HG03558 (cell line): ENCODE data around the gene SLC8A1.

Experiments used
- ATAC-seq: cut with Tn5 transposase; IDR thresholded peaks from one replicate; pipeline ENCODE4 v1.9.1; 2021; ENCODE audit warnings: moderate number of reproducible peaks; ENCODE audit not compliant: unreplicated experiment; ENCODE audit errors: extremely low read depth

Gene SLC8A1

GRCh38 chr2:40463112-40463511 lies 11.2 kb upstream of the SLC8A1 start:
- ATAC-seq = no peak

GRCh38 chr2:40458271-40458794 lies 6.4 kb upstream of the SLC8A1 start:
- no peak for ATAC-seq

- no peak for ATAC-seq
Observed at GRCh38 chr2:40457837-40458236, 5.9 kb upstream of the SLC8A1 start.

DNA sequence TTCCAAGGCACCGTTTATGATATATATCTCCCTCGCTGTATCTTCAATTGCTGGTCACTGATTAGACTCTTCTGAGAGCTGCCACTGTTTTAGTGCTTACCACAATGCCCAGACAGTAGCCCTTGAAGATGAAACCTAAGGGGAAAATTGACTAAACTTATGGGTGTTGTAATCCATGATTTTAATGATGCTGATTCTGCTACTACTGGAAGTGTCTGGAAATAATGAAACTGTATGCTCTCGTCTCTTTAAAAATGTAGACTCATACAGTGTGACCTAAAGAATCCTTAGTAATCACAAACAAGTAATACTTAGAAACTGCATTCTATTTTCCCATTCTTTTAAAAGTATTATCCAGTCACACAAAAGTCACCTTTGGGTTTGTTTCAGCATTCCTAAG lies 5.5 kb upstream of the SLC8A1 start:
- no peak for ATAC-seq

DNA sequence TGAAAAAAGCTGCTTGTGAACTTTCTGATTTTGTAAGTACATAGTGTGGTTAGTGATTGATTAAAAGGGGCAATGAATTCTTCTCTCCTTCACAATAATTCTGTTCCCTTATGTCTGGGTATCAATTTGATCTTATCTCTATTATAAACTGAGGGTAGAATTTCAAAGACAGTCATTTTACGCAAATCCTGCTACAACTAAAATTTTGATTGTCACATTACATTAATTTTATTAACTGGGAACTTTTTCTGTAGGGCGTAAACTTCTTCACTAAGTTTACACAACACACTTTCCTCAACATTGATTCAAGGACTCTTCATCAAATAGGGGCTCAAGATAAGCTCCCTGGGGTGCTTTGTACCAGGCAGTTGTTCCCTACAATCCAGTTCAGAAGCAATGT lies 5.0 kb upstream of the SLC8A1 start:
- no peak for ATAC-seq

GRCh38 chr2:40455661-40456060 lies 3.8 kb upstream of the SLC8A1 start:
- ATAC-seq = no peak

DNA sequence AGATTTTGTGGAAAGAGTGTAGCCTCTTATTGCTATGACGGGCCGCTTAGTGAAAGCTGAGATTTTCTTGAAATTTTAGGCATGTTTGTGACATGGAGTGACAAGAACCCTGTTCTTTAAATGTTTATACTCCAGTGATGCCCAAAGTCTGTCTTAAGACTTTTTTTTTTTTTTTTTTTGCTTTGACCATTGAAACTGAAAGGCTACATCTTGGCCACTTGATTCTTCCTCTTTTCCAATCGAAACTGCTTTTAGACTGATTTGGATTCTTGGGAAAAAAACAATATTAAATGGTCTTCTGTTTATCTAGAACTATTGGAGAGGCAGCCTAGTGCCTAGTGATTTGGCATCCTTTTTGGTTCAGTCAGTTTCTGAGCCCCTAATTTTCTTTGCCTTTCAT lies 2.4 kb upstream of the SLC8A1 start:
- ATAC-seq = no peak

DNA sequence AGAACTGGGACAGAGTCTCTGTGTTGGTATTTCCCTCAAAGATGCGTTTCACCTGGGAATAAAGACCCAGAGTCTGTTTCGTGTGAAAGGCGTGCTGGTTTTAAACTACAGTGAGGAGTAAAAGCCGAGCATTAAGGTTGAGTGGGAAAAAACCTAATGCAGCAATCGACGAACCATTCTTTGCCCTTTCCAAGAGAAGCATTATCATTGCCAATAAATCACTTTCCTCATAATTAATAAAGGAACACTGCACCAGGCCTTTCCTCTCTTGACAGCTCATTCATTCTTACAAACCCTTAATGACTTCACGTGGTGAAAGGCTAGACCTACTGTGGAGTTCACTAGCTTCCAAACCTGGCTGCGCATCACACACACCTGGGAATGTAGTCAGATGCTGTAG lies 896 bp upstream of the SLC8A1 start:
- ATAC-seq = no peak

DNA sequence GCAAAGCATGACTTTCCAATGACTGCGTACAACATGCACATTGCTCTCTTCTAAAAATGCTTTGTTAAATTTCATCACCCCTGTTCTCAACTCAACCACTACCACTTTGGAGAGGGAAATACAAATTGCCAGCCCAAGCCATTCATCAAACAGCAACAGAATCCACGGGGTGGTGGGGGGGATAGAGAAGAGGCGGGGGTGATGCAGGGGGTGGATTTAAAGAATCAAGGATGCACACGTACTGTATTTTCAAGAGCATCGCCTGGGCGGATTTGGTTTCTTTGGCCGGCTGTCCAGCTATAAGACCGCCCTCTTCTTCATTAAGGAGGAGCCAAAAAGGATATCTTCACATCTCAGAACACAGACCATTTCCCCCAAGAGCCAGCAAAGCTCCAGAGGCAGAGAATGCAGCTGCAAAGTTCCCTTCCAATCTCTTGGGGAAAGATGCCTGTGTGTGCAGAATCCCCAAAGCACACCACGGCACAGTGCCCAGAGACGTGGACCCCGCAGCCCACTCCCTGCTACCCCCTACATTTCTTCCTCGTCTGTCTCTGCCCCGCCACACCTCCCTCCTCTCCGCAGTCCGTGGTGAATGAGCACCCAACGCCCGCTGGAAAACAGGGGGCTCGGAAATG lies 977 bp downstream of the SLC8A1 start:
- no peak for ATAC-seq

- no peak for ATAC-seq
Observed at GRCh38 chr2:40450066-40450795, 1.7 kb downstream of the SLC8A1 start.

DNA sequence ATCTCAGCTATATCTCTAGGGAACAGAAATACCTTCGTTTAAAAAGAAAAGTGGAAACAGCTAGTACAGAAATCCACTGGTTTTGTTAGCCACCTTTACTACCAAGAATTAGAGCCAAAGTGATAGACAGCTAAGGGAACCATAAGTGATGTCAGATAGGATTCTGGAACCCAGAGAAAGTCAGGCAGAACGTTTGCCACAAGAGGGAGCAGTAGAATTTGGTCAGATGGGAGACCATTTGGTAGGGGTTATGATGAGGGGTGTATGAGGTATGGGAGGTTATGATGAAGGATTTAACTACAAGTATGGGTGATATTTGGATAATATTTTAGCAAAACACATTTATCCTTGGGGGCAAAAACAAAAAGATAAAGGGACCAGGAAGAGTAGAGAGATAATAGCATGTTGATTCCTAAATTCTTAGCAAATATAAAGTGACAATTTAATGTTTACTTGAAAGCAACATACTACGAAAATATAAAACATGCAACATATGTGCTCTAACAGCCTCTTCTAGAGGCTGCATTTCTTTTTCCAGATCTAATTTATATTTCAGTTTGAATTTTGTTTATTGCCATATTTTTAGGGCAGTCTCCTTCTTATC lies 3.3 kb downstream of the SLC8A1 start:
- ATAC-seq = no peak

GRCh38 chr2:40445467-40445866 lies 6.4 kb downstream of the SLC8A1 start:
- ATAC-seq = no peak

DNA sequence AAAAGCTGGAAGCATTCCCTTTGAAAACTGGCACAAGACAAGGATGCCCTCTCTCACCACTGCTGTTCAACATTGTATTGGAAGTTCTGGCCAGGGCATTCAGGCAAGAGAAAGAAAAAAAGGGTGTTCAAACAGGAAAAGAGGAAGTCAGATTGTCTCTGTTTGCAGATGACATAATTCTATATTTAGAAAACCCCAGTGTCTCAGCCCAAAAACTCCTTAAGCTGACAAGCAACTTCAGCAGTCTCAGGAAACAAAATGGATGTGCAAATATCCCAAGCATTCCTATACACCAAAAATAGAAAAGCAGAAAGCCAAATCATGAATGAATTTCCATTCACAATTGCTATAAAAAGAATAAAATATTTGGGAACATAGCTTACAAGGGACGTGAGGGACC lies 11.1 kb downstream of the SLC8A1 start:
- ATAC-seq = no peak

DNA sequence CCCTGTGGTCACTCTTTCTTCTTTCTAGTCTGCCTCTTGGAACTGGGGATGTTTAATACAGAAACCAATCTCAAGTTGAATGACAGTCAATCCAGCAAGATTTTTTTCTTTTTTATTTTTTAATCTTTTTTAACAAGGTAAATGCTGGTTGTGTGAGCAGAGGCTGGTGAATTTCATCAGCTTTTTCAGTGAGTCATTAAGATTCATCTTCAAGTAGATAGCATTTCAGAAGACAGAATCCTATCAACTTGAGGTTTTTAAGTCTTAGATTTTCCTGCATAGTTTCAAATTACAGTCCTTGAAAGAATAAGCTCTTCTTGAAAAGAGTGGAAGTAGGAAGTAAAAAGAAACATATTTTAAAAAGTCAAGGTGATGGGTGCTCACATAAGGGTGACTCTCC lies 12.4 kb downstream of the SLC8A1 start:
- ATAC-seq = no peak

DNA sequence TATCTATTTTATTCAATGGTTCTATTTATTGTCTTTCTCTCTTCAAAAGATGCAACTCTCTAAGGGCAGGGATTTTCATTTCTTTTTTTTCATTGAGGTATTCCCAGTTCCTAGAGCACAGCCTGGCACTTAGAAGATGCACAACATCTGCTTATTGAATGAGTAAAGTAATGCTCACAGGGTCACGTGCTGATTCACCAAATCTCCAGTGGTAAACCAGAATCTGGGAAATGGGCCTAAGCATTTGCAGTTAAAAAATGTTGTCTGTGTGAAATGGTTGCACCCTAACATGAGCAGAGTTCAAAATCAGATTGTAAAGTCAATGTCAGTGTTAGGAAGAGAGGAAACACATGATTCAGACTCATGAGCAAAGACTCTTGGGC lies 15.8 kb downstream of the SLC8A1 start:
- ATAC-seq = no peak

DNA sequence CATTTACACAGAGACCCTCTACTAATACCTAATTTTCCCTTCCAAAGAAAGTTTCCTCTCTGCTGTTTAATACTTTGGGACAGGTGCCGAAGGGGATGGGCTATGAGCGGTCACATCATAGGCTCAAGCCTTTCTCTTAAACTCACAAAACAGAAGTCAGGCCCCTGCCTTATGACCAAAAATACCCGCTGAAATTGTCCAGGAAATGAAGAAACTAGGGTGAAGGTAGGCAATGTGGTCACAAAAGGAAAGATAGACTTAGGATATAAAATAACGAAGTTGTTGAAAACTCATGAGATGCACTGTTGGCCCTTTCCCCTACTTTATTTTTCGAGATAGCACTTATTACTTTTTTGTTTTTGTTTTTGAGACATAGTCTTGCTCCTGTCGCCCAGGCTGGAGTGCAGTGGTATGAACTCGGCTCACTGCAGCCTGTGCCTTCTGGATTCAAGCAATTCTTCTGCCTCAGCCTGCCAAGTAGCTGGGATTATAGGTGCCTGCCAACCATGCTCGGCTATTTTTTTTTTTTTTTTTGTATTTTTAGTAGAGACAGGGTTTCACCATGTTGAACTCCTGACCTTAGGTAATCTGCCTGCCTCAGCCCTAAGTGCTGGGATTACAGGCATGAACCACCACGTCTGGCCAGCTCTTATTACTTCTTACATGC lies 16.3 kb downstream of the SLC8A1 start:
- ATAC-seq = no peak

DNA sequence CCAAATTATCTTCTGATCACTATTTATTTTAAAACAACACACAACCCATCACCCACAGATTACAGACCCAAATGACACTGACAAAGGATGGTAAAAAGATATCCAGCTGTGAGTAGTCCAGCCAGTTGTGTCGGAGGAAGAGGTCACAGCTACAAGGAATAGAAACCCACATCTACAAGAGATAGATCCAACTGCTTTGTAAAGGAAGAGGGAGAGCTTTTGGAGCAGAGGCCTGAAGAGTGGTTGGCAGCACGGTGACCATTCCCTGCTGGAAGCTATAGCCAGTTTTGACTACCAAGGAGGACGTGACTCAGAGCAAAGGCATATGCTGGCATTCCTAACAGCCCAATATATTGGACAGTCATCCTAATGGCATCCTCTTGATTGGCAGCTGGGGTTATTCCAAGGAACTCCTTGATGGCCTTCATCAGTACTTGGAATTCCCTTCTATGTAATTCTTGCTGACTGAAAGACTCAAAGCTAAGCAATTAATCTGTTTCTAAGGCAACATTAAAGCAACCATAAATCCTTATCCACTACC lies 17.1 kb downstream of the SLC8A1 start:
- no peak for ATAC-seq

GRCh38 chr2:40433736-40434135 lies 18.2 kb downstream of the SLC8A1 start:
- ATAC-seq = no peak

- ATAC-seq = no peak
Observed at GRCh38 chr2:40432921-40433483, 18.9 kb downstream of the SLC8A1 start.

DNA sequence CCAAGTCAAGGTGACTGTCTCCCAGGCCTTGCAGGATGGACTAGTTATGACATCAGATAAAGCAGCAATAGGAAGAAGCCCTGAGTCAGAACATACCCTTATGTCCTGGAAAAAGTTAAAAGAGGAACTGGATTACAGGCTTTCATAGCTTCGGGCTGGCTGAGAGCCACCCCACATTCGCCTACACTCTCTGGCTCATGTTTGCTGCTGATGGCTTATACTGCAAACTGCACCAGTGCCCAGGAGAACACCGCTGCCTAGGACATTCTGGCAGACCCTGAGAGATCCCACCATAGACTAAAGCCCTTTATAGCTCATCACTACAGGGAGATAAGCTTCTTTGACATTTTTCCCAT lies 20.3 kb downstream of the SLC8A1 start:
- no peak for ATAC-seq
